Hepatocyte (in vitro differentiated cells): Measurements from ENCODE around the gene MACO1. TPM values are rescaled to one million over a fixed set of nuclear protein-coding genes. Genes with fewer than 3 reads are reported as not detected.

ENCODE experiments used
- DNase-seq: peaks from one replicate; pipeline ENCODE4 v3.0.0-alpha.2; 2016; ENCODE audit warnings: low spot score
- H2AFZ ChIP-seq: fragments of 200-600 bp; sonication (generic); 2 replicates; pipeline ENCODE4 v1.6.0; 2016; ENCODE audit warnings: antibody characterized with exemption, mild to moderate bottlenecking
- H3K27ac ChIP-seq: fragments of 200-600 bp; sonication (generic); 2 replicates; pipeline ENCODE4 v1.5.1; 2016; ENCODE audit warnings: mild to moderate bottlenecking
- H3K27me3 ChIP-seq: fragments of 200-600 bp; sonication (generic); 2 replicates; pipeline ENCODE4 v1.6.1; 2016
- H3K36me3 ChIP-seq: fragments of 200-600 bp; sonication (generic); replicated peaks from 2 replicates; pipeline ENCODE4 v1.5.1; 2016; ENCODE audit warnings: low read depth; ENCODE audit not compliant: insufficient read depth
- H3K4me1 ChIP-seq: fragments of 200-600 bp; sonication (generic); 2 replicates; pipeline ENCODE4 v1.5.1; 2016; ENCODE audit warnings: mild to moderate bottlenecking, moderate library complexity; ENCODE audit not compliant: insufficient read depth
- H3K4me2 ChIP-seq: fragments of 200-600 bp; sonication (generic); 2 replicates; pipeline ENCODE4 v1.6.0; 2016
- H3K4me3 ChIP-seq: fragments of 200-600 bp; sonication (generic); 2 replicates; pipeline ENCODE4 v1.5.1; 2016; ENCODE audit warnings: mild to moderate bottlenecking
- H3K79me2 ChIP-seq: fragments of 200-600 bp; sonication (generic); 2 replicates; pipeline ENCODE4 v1.6.0; 2017; ENCODE audit warnings: mild to moderate bottlenecking
- H3K9me2 ChIP-seq: fragments of 200-600 bp; sonication (generic); replicated peaks from 2 replicates; pipeline ENCODE4 v1.6.0; 2017; ENCODE audit warnings: mild to moderate bottlenecking; ENCODE audit not compliant: insufficient read depth
- H3K9me3 ChIP-seq: fragments of 200-600 bp; sonication (generic); 2 replicates; pipeline ENCODE4 v1.5.1; 2016; ENCODE audit warnings: low read depth, mild to moderate bottlenecking
- H4K20me1 ChIP-seq: fragments of 200-600 bp; sonication (generic); 2 replicates; pipeline ENCODE4 v1.6.0; 2016; ENCODE audit warnings: mild to moderate bottlenecking; ENCODE audit not compliant: insufficient read depth, poor library complexity, severe bottlenecking
- CTCF ChIP-seq: fragments of 200-600 bp; sonication (generic); IDR thresholded peaks from 2 replicates; pipeline ENCODE4 v1.5.1; 2016; ENCODE audit warnings: antibody characterized with exemption, mild to moderate bottlenecking; ENCODE audit not compliant: poor library complexity
- EZH2 ChIP-seq: fragments of 200-600 bp; sonication (generic); IDR thresholded peaks from 2 replicates; pipeline ENCODE4 v1.6.1; 2016; ENCODE audit warnings: antibody characterized with exemption, mild to moderate bottlenecking, borderline replicate concordance
- EZH2phosphoT487 ChIP-seq: fragments of 200-600 bp; sonication (generic); IDR thresholded peaks from one replicate; pipeline ENCODE4 v1.6.1; 2018; ENCODE audit warnings: antibody characterized with exemption, mild to moderate bottlenecking, low read depth, moderate library complexity; ENCODE audit not compliant: unreplicated experiment, severe bottlenecking
- WGBS: methylation state at CpG from one replicate; pipeline ENCODE4 v1.1.6; 2016; ENCODE audit warnings: low lambda C conversion rate; ENCODE audit errors: missing lambda C conversion rate; 5-methylcytosine and 5-hydroxymethylcytosine counted together
- polyA plus RNA-seq: library from polyadenylated mRNA; unstranded; fragments of >200 nt; fragmentation: Nextera tagmentation; extraction: Ambion mirVana; gene quantifications from 2 replicates; pipeline ENCODE4 v1.2.1, GENCODE V29; 2016
- total RNA-seq: library from RNA; depleted of rRNA; stranded (reverse); fragments of >200 nt; gene quantifications from 2 replicates; pipeline ENCODE4 v1.2.3, GENCODE V29; 2014

The MACO1 gene
- total and polyA plus RNA-seq, 2 experiments from 2014 or later: 14.1 to 27.0 TPM

GRCh38 chr1:25461849-25462248 is 31.2 kb downstream of the MACO1 start:
- H2AFZ ChIP-seq: no peak overlapping the region
- TF ChIP-seq EZH2 (no peak), CTCF (no peak), EZH2phosphoT487 (no peak)
- H4K20me1 ChIP-seq: peaks cover 3% of the 10 kb centered on the region
- H3K36me3 ChIP-seq: no peaks in the 10 kb centered on the region
- no peak overlapping the region for H3K27ac ChIP-seq
- peaks cover 35% of the 10 kb centered on the region for H3K79me2 ChIP-seq
- H3K4me3 ChIP-seq: no peak overlapping the region
- H3K9me2 ChIP-seq: no peaks in the 10 kb centered on the region
- no peaks in the 10 kb centered on the region for H3K9me3 ChIP-seq
- no peaks in the 10 kb centered on the region for H3K27me3 ChIP-seq
- WGBS: 84% methylated on average over 2 of the region's 2 CpGs
- no peak for DNase-seq
- no peak overlapping the region for H3K4me2 ChIP-seq
- H3K4me1 ChIP-seq: no peaks in the 10 kb centered on the region

GRCh38 chr1:25462732-25463131 is 32.0 kb downstream of the MACO1 start:
- DNase-seq: no peak

GRCh38 chr1:25467193-25467592 is 36.5 kb downstream of the MACO1 start:
- DNase-seq: no peak
- Histone ChIP-seq H3K9me2 (no peaks in the 10 kb centered on the region), H2AFZ (no peak overlapping the region), H3K9me3 (no peaks in the 10 kb centered on the region), H4K20me1 (peaks cover 3% of the 10 kb centered on the region), H3K4me3 (no peak overlapping the region), H3K4me1 (no peaks in the 10 kb centered on the region), H3K4me2 (no peak overlapping the region), H3K27ac (no peak overlapping the region), H3K79me2 (peaks cover 61% of the 10 kb centered on the region), H3K36me3 (no peaks in the 10 kb centered on the region), H3K27me3 (no peaks in the 10 kb centered on the region)
- no peak for TF ChIP-seq EZH2
- TF ChIP-seq EZH2phosphoT487: no peak
- TF ChIP-seq CTCF: no peak
- 90% methylated on average over 4 of the region's 4 CpGs for WGBS

More at GRCh38 chr1:25462732-25463131, 32.0 kb downstream of the MACO1 start:
- 89% methylated on average over 5 of the region's 5 CpGs for WGBS
- no peaks in the 10 kb centered on the region for H3K27me3 ChIP-seq
- H4K20me1 ChIP-seq: peaks cover 3% of the 10 kb centered on the region
- no peaks in the 10 kb centered on the region for H3K9me3 ChIP-seq
- TF ChIP-seq EZH2phosphoT487 (no peak), EZH2 (no peak), CTCF (no peak)
- no peaks in the 10 kb centered on the region for H3K36me3 ChIP-seq
- peaks cover 39% of the 10 kb centered on the region for H3K79me2 ChIP-seq
- H3K4me1 ChIP-seq: no peaks in the 10 kb centered on the region
- H3K4me3 ChIP-seq: no peak overlapping the region
- no peak overlapping the region for H3K27ac ChIP-seq
- no peak overlapping the region for H3K4me2 ChIP-seq
- H3K9me2 ChIP-seq: no peaks in the 10 kb centered on the region
- no peak overlapping the region for H2AFZ ChIP-seq

- H3K79me2 ChIP-seq: peaks cover 57% of the 10 kb centered on the region
- no peaks in the 10 kb centered on the region for H3K4me1 ChIP-seq
- peaks cover 3% of the 10 kb centered on the region for H4K20me1 ChIP-seq
- H3K9me3 ChIP-seq: no peaks in the 10 kb centered on the region
- H3K27ac ChIP-seq: no peak overlapping the region
- no peak overlapping the region for H3K4me2 ChIP-seq
- no peaks in the 10 kb centered on the region for H3K36me3 ChIP-seq
- no peak for TF ChIP-seq CTCF
- TF ChIP-seq EZH2: no peak
- TF ChIP-seq EZH2phosphoT487: no peak
- H3K27me3 ChIP-seq: no peaks in the 10 kb centered on the region
- H2AFZ ChIP-seq: no peak overlapping the region
- DNase-seq: no peak
- H3K9me2 ChIP-seq: no peaks in the 10 kb centered on the region
- 86% methylated on average over 1 of the region's 1 CpG for WGBS
- no peak overlapping the region for H3K4me3 ChIP-seq
Observed at GRCh38 chr1:25467616-25468015, 36.9 kb downstream of the MACO1 start.
